ENCODE data around the gene TMEM63A. TPM values are rescaled to one million over a fixed set of nuclear protein-coding genes. Genes with fewer than 3 reads are reported as not detected.

TMEM63A gene
- polyA plus RNA-seq, 1 of the 3 experiments (the other 2 are of a cell fraction) = 13.5 TPM

- H3K36me3 ChIP-seq (replicated peaks in 1 of 2; ENCODE audit: control insufficient read depth in 1 of 2, insufficient read depth in 2 of 2, low read length in 1 of 2) = peaks cover 7 to 13% of the 10 kb centered on the region in 2 experiments
- no peaks in the 10 kb centered on the region for H3K9me3 ChIP-seq
- no peak overlapping the region for H3K4me2 ChIP-seq
- H3K4me1 ChIP-seq (ENCODE audit: control insufficient read depth in 1 of 2, insufficient read depth in 2 of 2, low read depth in 1 of 2, low read length in 1 of 2) = peaks cover 2 to 33% of the 10 kb centered on the region in 2 experiments; a peak in 3 of 4 replicates
- H3K9me2 ChIP-seq = no peaks in the 10 kb centered on the region
- H3K27me3 ChIP-seq (ENCODE audit: insufficient read depth) = no peaks in the 10 kb centered on the region
- 85% methylated on average over 2 of the region's 6 CpGs for WGBS (ENCODE audit: low lambda C conversion rate)
- H3K27ac ChIP-seq (ENCODE audit: low read depth in 2 of 2, low read length in 1 of 2) = no peak overlapping the region
- no peak for TF ChIP-seq RFX5 (IDR thresholded peaks at IDR 0.05; ENCODE audit: low read length)
- no peak for TF ChIP-seq TAF1 (IDR thresholded peaks at IDR 0.05; ENCODE audit: borderline replicate concordance, low read depth, low read length)
- TF ChIP-seq SIN3A (IDR thresholded peaks at IDR 0.05; ENCODE audit: borderline replicate concordance, low read depth, low read length) = no peak
- TF ChIP-seq IRF3 (IDR thresholded peaks at IDR 0.05; ENCODE audit: low read depth, low read length) = no peak
- no peak for TF ChIP-seq FOXM1 (IDR thresholded peaks at IDR 0.05; ENCODE audit: low read depth)
- TF ChIP-seq SMC3 (IDR thresholded peaks at IDR 0.05; ENCODE audit: low read depth, low read length) = no peak
- TF ChIP-seq USF2 (IDR thresholded peaks at IDR 0.05; ENCODE audit: borderline replicate concordance, low read depth, low read length) = no peak
- no peak for TF ChIP-seq ZBTB33 (IDR thresholded peaks at IDR 0.05; ENCODE audit: borderline replicate concordance, low read depth)
- TF ChIP-seq MAX (IDR thresholded peaks at IDR 0.05; ENCODE audit: low read depth) = no peak
- TF ChIP-seq USF1 (IDR thresholded peaks at IDR 0.05; ENCODE audit: borderline replicate concordance, low read depth) = no peak
- TF ChIP-seq NRF1 (IDR thresholded peaks at IDR 0.05; ENCODE audit: low read depth, low read length) = no peak
- TF ChIP-seq GATA2 (CRISPR knock-in tag; IDR thresholded peaks at IDR 0.05) = no peak
- no peak overlapping the region for H2AFZ ChIP-seq (ENCODE audit: low read depth)
- no peaks in the 10 kb centered on the region; the same call in 1 of the 2 replicates for H4K20me1 ChIP-seq (ENCODE audit: insufficient read depth)
- H3F3A ChIP-seq (replicated peaks; ENCODE audit: insufficient read depth) = no peaks in the 10 kb centered on the region
- ChIA-PET CTCF (interaction anchor here (4.2 kb wide), 1 partner anchor 440 kb away, joined by 14 read pairs; no protein-coding TSS in a partner anchor), POLR2A (interaction anchor here (1.2 to 2.0 kb wide), 2 partner anchors 9 to 34 kb away, joined by 3 to 10 read pairs; partner anchors contain the start of gene PYCR2)
- no peaks in the 10 kb centered on the region for H3K79me2 ChIP-seq (ENCODE audit: insufficient read depth)
- no peak for DNase-seq
- H3K4me3 ChIP-seq (ENCODE audit: low read depth in 2 of 2, low read length in 1 of 2) = no peak overlapping the region
- H3K9ac ChIP-seq = no peak overlapping the region
Measured at GRCh38 chr1:225914391-225914790, 32.2 kb upstream of the TMEM63A start.

Data from SK-N-SH (cell line).